B cell (primary cell): ENCODE measurements around the gene STC2.

Experiments used
- EZH2 ChIP-seq: IDR thresholded peaks from 2 replicates; pipeline ENCODE4 v1.6.1; 2012; ENCODE audit warnings: borderline replicate concordance, low read depth, mild to moderate bottlenecking, moderate library complexity, low read length; ENCODE audit not compliant: insufficient read depth, poor library complexity, severe bottlenecking
- TF ChIP-seq, protein P1 (sequence below): fragments of 200-600 bp; IDR thresholded peaks from one replicate; pipeline ENCODE4 v1.8.0; 2022; ENCODE audit warnings: antibody characterized with exemption, mild to moderate bottlenecking

DNA sequence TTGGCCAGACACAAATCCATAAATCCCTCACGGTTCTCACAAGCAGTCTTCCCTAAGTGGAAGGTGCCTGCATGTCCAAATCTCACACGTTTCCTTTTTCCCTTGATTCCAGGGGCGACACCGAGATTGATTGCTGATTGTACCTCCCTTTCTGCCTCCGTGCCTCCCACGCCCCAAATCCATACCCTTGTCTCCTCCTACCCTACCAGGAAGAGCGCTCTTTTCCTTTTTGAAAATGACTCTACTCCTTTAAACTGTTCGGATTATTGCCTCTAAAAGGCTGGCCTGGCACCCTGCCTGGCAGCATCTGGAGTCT is 4.5 kb downstream of the STC2 start:
- TF ChIP-seq, protein P1, sequence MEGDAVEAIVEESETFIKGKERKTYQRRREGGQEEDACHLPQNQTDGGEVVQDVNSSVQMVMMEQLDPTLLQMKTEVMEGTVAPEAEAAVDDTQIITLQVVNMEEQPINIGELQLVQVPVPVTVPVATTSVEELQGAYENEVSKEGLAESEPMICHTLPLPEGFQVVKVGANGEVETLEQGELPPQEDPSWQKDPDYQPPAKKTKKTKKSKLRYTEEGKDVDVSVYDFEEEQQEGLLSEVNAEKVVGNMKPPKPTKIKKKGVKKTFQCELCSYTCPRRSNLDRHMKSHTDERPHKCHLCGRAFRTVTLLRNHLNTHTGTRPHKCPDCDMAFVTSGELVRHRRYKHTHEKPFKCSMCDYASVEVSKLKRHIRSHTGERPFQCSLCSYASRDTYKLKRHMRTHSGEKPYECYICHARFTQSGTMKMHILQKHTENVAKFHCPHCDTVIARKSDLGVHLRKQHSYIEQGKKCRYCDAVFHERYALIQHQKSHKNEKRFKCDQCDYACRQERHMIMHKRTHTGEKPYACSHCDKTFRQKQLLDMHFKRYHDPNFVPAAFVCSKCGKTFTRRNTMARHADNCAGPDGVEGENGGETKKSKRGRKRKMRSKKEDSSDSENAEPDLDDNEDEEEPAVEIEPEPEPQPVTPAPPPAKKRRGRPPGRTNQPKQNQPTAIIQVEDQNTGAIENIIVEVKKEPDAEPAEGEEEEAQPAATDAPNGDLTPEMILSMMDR, result no peak
- no peak for TF ChIP-seq EZH2
